NCI-H526 treated with DMSO at 0.1 percent for 48 hours (cell line): ENCODE measurements around the gene DESI1.
"Not testable (repeated sequence)": the region's sequence is repeated elsewhere in the genome, so short reads cannot be mapped to it uniquely, and the experiment has no call there.

Experiments
- DNase-seq: peaks from one replicate; lab custom pipeline; 2025; lab: John Stamatoyannopoulos, UW

The DESI1 gene

DNA sequence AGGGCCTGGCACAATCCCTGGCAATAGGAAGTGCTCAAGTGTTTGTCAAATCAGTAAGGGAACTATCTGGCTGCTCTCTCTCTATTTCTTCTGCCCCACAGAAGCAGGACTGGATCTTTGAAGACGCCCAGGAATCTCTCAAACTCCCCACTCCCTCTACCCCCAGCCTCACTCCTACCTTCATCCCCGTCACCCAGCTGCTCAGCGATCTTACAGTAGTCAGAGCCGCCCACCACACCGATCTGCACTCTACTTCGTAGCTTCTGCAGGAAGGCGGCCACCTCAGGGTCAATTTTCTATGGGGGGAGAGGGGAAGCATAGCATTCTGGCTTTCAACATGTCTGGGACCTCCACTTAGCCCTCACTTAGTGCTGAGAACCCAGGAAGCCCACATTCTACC, 34.9 kb downstream of the DESI1 start:
- DNase-seq = no peak

DNA sequence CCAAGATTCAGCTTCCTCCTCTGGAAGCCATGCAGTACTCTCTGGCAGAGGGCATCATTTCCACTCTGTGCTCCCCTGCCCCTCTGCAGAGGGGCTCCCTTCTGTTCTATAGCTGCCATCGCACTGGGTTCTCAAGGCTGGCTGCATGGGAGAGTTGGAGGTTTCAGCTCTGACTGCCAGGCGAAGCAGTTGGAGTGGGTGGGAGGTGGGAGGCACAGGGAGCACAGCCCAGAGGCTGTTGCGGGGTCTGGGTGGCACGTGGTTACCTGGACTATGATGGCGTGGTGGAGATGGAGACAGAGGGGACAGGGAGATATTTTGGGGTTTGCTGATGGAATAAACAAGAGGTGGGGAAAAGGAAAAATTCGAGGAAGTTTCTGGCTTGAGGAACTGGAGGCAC, 36.0 kb downstream of the DESI1 start:
- no peak for DNase-seq

DNA sequence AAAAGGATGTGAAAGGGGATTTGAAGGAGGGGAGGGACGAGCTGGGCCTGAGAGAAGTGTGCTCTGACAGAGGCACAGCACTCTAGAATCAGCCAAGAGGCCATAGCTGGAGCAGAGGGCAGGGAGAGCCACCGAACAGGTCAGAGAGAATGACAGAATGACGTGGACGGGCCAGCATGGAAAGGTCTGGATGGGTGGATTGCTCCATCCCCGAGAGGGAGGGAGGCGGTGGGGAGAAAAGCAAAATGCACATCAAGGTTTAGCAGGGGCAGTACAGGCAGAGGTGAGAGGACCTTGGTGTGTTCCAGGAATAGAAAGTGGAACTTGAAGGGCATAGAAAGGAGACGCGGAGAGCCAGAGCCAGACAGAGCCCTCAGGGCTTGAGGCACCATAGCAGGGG, 38.1 kb downstream of the DESI1 start:
- DNase-seq = no peak

- DNase-seq = no peak
These were observed 40.9 kb downstream of the DESI1 start for GRCh38 chr22:41579997-41580355.

- DNase-seq = no peak
These were observed 41.4 kb downstream of the DESI1 start for GRCh38 chr22:41579297-41579996.

DNA sequence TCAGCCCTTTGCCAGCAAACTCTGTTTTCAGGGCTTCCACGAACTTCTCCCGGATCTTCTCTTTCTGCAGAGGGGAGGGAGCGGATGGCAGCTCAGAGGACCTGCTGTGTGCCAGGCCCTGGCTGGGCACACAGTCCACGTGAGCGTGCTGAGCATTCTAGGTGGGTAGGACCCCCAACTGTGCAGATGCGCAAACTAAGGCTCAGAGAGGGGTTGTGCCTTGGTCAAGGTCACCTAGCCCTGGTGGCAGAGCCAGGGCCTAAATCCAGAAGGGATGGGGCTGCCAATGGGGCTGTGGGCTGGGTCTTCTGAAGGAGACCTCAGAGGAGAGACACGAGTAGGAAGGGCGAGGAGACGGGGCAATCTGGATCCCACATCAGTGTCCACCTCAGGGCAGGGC, 42.0 kb downstream of the DESI1 start:
- no peak for DNase-seq

DNA sequence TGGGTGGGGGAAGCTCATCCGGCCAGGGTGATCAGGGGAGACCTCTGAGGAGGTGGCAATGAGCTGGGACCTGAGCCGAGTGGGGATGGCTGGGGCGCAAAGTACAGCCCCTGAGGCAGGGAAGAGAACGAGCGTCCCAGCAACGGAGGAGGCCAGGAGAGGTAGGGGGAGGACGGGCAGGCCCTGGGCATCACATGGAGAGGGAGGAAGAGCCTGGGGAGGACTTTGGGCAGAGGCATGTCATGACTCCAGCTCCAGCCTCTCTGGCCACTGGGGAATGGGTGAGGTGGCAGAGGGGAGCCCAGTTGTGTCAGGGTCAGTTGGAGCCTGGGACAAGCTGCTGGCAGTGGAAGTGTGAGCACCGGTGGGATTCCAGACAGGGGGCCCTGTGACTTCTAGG, 42.7 kb downstream of the DESI1 start:
- DNase-seq = no peak

- peak; percentile 1 for DNase-seq
These were observed 44.0 kb downstream of the DESI1 start for GRCh38 chr22:41576877-41577276.

GRCh38 chr22:41575533-41575932, 45.3 kb downstream of the DESI1 start:
- no peak for DNase-seq

DNA sequence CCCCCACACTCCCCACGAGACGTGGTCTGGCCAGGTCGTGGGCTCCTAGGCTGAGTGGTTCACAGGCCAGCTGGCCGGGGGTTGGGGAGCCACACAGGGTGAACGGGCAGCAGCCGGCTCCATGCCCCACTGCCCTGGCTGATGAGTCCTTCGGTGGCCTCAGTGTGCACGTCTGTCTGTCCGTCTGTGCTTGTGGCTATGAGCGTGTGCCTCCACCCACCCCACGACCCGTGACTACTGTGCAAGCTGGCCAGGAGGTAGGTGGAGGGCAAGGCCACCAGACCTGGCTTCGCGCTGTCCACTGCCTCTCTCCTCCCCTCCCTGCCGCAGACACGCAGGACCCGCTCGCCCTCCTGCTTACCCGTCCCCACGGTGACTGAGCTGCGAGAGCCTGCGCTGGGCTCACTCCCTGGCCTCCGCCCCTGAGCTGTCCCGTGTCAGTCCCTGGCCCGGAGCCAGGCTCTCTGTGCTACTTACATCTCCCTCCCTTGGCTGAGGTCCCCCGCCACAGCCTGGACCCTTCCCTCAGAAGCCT, 45.9 kb downstream of the DESI1 start:
- no peak for DNase-seq

GRCh38 chr22:41573677-41574076, 47.2 kb downstream of the DESI1 start:
- no peak for DNase-seq

DNA sequence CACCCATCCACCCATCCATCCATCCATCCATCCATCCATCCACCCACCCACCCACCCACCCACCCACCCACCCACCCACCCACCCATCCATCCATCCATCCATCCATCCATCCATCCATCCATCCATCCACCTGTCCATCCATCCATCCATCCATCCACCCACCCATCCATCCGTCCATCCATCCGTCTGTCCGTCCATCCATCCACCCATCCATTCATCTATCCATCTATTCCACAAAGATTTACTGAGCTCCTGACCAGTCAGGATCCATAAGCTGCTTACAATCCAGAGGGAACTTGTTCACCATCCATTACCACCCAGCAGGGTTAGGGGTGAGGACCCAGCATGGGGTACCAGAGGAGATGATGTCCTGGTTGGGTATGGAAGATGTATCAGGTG, 48.5 kb downstream of the DESI1 start:
- not testable (repeated sequence) for DNase-seq

GRCh38 chr22:41571786-41572185, 49.1 kb downstream of the DESI1 start:
- no peak for DNase-seq

DNA sequence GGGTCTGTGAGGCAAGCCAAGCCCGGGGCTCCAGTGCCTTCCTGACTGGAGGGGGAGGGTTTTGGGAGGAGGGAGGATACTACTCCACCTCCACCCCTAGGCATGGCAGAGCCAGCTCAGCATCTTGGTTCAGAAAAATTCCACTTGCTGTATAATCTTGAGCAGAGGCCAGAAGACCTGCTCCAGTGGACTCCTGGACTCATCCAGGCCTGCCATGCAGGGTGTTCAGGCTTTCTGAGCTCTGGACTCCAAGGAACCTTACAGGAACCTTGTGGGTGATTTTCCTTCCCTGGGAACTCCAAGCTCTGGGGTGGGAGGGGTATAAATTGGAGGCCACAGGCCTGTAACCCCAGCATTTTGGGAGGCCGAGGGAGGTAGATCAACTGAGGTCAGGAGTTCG, 50.6 kb downstream of the DESI1 start:
- DNase-seq = no peak

DNA sequence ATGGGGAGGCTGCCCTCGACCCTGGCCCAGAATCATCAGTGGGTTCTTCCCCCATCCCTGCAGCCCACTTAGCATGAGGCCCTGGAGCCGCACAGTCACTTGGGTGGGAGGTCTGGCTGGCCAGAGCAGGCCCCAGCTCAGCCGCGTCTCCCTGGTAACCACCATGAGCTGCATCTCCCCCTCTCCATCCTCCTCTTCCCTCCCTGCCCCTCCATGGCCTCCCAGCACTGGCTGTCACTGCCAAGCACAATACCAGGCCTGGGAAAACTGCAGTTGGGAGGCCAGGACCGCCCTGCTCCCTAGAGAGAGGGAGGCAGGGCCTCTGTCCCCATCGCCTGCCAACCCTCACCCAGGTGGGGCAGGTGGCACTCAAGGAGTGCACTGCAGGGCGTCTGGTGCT, 52.0 kb downstream of the DESI1 start:
- DNase-seq = no peak

GRCh38 chr22:41567512-41567768, 53.4 kb downstream of the DESI1 start:
- no peak for DNase-seq

GRCh38 chr22:41565403-41566054, 55.3 kb downstream of the DESI1 start:
- no peak for DNase-seq

- DNase-seq = no peak
These were observed 56.3 kb downstream of the DESI1 start for GRCh38 chr22:41564563-41564962.

DNA sequence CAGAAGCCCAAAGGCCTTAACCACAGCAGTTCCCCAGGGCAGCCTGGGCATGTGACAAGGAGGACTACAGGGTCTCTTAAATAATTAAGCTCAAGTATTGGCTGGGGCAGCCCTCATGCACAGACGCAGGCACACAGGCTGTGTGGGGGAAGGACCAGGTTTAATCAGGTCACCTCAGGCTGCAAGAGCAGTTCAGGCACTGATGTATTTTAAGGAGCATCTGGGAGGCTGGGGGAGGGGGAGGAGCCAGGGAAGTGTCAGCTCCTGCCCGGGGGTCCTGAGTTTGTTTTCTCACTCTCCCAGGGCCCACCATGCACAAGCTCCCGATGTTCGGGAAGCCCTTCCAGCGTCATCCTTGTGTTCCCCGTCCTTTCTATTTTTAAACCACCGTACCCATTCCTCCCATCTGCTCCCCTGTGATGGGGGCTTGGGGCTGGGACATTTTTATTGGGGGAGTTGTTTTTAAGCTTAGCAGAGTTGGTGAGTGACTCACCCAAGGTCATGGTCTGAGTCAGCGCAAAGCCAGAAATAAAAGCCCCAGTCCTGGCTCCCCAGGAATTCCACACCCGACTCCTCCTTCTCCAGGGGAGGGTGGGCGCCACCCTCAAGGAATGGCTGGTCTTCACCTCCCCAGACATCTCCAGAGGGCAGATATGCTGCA, 57.7 kb downstream of the DESI1 start:
- no peak for DNase-seq

- no peak for DNase-seq
These were observed 58.4 kb downstream of the DESI1 start for GRCh38 chr22:41562461-41562860.

DNA sequence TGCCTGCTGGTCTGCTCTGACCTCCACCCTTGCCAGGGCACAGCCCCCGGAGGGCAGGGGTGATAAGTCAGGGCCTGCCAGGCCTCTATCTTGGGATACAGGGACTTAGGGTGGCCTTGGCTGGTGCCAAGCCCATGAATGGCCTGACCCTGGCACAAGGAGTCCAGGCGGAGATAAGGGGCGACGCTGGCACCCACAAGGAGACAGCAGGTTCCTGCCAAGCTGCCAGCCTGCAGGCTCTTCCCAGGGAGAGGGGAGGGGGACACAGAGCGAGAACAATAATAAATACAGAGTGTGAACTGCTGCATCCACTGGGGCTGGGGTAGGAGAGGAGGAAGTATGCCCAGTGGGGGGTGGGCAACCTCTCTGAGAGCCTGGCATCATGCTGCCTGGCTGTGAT, 59.1 kb downstream of the DESI1 start:
- no peak for DNase-seq

- DNase-seq = no peak
These were observed 59.5 kb downstream of the DESI1 start for GRCh38 chr22:41561335-41561734.

GRCh38 chr22:41560095-41560471, 60.8 kb downstream of the DESI1 start:
- DNase-seq = no peak

- DNase-seq = not testable (repeated sequence)
These were observed 62.6 kb downstream of the DESI1 start for GRCh38 chr22:41558241-41558630.
